ENCODE results near the gene CLDND1.

The CLDND1 gene

GRCh38 chr3:98513091-98513511 lies 9.6 kb downstream of the CLDND1 start:
- no peak for DNase-seq

- no peak for DNase-seq
Measured at GRCh38 chr3:98512576-98512975, 10.1 kb downstream of the CLDND1 start.

GRCh38 chr3:98508582-98508981 lies 14.1 kb downstream of the CLDND1 start:
- DNase-seq: no peak

GRCh38 chr3:98504539-98504938 lies 18.2 kb downstream of the CLDND1 start:
- DNase-seq: no peak

- no peak for DNase-seq
Measured at GRCh38 chr3:98501863-98502576, 20.7 kb downstream of the CLDND1 start.

- no peak for DNase-seq
Measured at GRCh38 chr3:98501270-98501669, 21.4 kb downstream of the CLDND1 start.

GRCh38 chr3:98500019-98500418 lies 22.7 kb downstream of the CLDND1 start:
- no peak for DNase-seq

GRCh38 chr3:98497381-98497780 lies 25.3 kb downstream of the CLDND1 start, which contains the start of gene OR5K2:
OR5K2 (plus strand) TSS chr3:98497681; CDS start chr3:98497681, 0 bp downstream.
- no peak for DNase-seq

- DNase-seq: no peak
Measured at GRCh38 chr3:98483626-98484025, 39.1 kb downstream of the CLDND1 start.

- no peak for DNase-seq
Measured at GRCh38 chr3:98482717-98483482, 39.8 kb downstream of the CLDND1 start.
